Measurements from ENCODE around the gene HHIPL1. TPM values are rescaled to one million over a fixed set of nuclear protein-coding genes. Genes with fewer than 3 reads are reported as not detected.

The HHIPL1 gene
- total and polyA plus RNA-seq, 9 donors, result 1.4 to 2.8 (median 2.2) TPM

DNA sequence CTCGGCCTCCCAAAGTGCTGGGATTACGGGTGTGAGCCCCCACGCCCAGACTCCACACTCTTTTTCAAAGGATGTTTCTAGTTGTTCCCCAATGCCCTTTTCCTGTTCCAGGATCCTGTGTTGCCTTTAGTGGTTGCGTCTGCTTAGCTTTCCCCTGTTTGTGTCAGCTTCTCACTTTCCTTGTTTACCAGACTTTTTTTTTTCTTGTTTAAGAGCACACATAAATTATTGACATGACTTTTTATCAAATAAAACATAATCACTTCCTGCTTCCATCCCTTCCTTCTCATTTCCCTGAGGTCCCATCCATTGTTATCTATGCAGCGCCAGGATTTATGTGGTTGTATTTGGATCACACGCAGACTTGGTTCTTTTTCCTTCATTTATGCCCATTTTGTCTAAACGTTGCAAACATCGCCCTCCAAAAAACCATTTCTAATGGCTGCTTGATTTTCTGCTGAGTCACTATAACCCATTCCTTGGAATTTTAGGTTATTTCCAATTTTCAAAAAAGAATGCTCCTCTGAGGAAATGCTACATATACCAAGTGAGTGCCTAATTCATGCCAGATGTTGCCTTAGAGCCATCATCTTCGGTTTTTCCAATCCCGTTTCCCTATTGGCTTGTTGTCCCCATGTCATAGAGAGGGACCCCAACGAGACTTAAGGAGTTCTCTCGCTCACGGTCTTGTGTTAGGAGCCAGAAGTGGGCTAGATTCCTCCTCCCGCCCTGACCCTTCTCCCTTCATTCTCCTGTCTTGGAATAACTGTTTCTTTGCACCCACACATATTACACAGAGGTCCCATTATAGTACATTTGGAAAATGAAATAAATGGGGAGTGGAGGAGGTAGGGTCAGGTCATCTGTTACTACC is 25.7 kb downstream of the HHIPL1 start:
- Histone ChIP-seq H3K27ac (ENCODE audit: low read length) (no peak overlapping the region), H3K4me1 (ENCODE audit: control insufficient read depth, insufficient read depth, low read length) (peaks cover 2% of the 10 kb centered on the region), H3K9me3 (replicated peaks; ENCODE audit: control insufficient read depth, low read depth, low read length) (no peaks in the 10 kb centered on the region), H3K27me3 (ENCODE audit: control insufficient read depth, insufficient read depth, low read length) (peaks cover 14% of the 10 kb centered on the region), H3K4me3 (ENCODE audit: low read length) (no peak overlapping the region), H3K36me3 (ENCODE audit: control insufficient read depth, insufficient read depth, low read length) (peaks cover 4% of the 10 kb centered on the region)
- 46% methylated on average over 9 of the region's 14 CpGs for WGBS (ENCODE audit: insufficient coverage)
- DNase-seq, result no peak

- WGBS (ENCODE audit: insufficient coverage), result 53% methylated on average over 16 of the region's 20 CpGs
- no peak overlapping the region for H3K4me3 ChIP-seq (ENCODE audit: low read length)
- H3K36me3 ChIP-seq (ENCODE audit: control insufficient read depth, insufficient read depth, low read length), result peaks cover 4% of the 10 kb centered on the region
These were observed 26.6 kb downstream of the HHIPL1 start for GRCh38 chr14:99671235-99672224.

GRCh38 chr14:99672506-99673304 is 27.8 kb downstream of the HHIPL1 start:
- no peak for DNase-seq

More at GRCh38 chr14:99671235-99672224, 26.6 kb downstream of the HHIPL1 start:
- H3K9me3 ChIP-seq (replicated peaks; ENCODE audit: control insufficient read depth, low read depth, low read length), result no peaks in the 10 kb centered on the region
- peaks cover 2% of the 10 kb centered on the region for H3K4me1 ChIP-seq (ENCODE audit: control insufficient read depth, insufficient read depth, low read length)
- no peak for DNase-seq
- no peak overlapping the region for H3K27ac ChIP-seq (ENCODE audit: low read length)
- peaks cover 23% of the 10 kb centered on the region for H3K27me3 ChIP-seq (ENCODE audit: control insufficient read depth, insufficient read depth, low read length)

GRCh38 chr14:99673305-99674063 is 28.6 kb downstream of the HHIPL1 start:
- Histone ChIP-seq H3K36me3 (ENCODE audit: control insufficient read depth, insufficient read depth, low read length) (no peaks in the 10 kb centered on the region), H3K27me3 (ENCODE audit: control insufficient read depth, insufficient read depth, low read length) (peaks cover 24% of the 10 kb centered on the region), H3K9me3 (replicated peaks; ENCODE audit: control insufficient read depth, low read depth, low read length) (peaks cover 9% of the 10 kb centered on the region), H3K4me1 (ENCODE audit: control insufficient read depth, insufficient read depth, low read length) (peaks cover 2% of the 10 kb centered on the region), H3K4me3 (ENCODE audit: low read length) (no peak overlapping the region), H3K27ac (ENCODE audit: low read length) (no peak overlapping the region)
- no peak for DNase-seq
- 69% methylated on average over 6 of the region's 8 CpGs for WGBS (ENCODE audit: insufficient coverage)

More at GRCh38 chr14:99672506-99673304, 27.8 kb downstream of the HHIPL1 start:
- WGBS (ENCODE audit: insufficient coverage), result 64% methylated on average over 8 of the region's 11 CpGs
- Histone ChIP-seq H3K27me3 (ENCODE audit: control insufficient read depth, insufficient read depth, low read length) (peaks cover 24% of the 10 kb centered on the region), H3K27ac (ENCODE audit: low read length) (no peak overlapping the region), H3K36me3 (ENCODE audit: control insufficient read depth, insufficient read depth, low read length) (peaks cover 4% of the 10 kb centered on the region), H3K9me3 (replicated peaks; ENCODE audit: control insufficient read depth, low read depth, low read length) (peaks cover 3% of the 10 kb centered on the region), H3K4me1 (ENCODE audit: control insufficient read depth, insufficient read depth, low read length) (peaks cover 2% of the 10 kb centered on the region), H3K4me3 (ENCODE audit: low read length) (no peak overlapping the region)

DNA sequence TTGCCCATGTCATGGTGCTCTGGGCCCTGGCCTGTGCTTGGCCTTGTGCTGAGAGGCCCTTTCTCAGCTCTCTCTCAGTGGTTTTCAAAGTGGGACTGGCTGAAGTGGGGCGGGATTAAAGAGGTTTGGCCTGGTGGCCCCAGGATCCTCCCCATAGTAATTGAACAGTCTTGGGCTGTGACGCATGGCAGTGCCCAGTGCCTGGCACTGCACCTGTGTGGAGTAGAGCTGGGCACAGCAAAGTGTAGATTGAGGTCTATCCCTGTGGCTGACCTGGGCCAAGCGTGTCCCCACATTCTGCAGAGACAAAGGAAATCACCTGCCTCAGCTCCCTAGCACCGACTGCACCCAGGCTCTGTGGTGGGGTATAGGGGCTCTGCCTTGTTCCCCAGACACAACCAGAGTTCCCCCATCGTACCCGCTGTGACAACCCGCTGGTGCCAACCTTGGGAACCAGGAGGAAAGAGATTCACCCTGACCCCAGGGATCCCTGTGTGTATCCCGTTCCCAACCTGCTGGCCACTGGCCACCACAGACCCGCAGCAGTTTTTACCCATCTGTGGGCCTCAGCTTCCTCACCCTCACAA is 29.2 kb downstream of the HHIPL1 start:
- 76% methylated on average over 5 of the region's 9 CpGs for WGBS (ENCODE audit: insufficient coverage)
- Histone ChIP-seq H3K9me3 (replicated peaks; ENCODE audit: control insufficient read depth, low read depth, low read length) (peaks cover 9% of the 10 kb centered on the region), H3K27ac (ENCODE audit: low read length) (no peak overlapping the region), H3K4me3 (ENCODE audit: low read length) (no peak overlapping the region), H3K36me3 (ENCODE audit: control insufficient read depth, insufficient read depth, low read length) (no peaks in the 10 kb centered on the region), H3K4me1 (ENCODE audit: control insufficient read depth, insufficient read depth, low read length) (peaks cover 2% of the 10 kb centered on the region), H3K27me3 (ENCODE audit: control insufficient read depth, insufficient read depth, low read length) (peaks cover 24% of the 10 kb centered on the region)
- DNase-seq, result no peak

GRCh38 chr14:99674776-99675381 is 29.9 kb downstream of the HHIPL1 start:
- Histone ChIP-seq H3K4me1 (ENCODE audit: control insufficient read depth, insufficient read depth, low read length) (peaks cover 2% of the 10 kb centered on the region), H3K27ac (ENCODE audit: low read length) (no peak overlapping the region), H3K36me3 (ENCODE audit: control insufficient read depth, insufficient read depth, low read length) (no peaks in the 10 kb centered on the region), H3K4me3 (ENCODE audit: low read length) (no peak overlapping the region), H3K27me3 (ENCODE audit: control insufficient read depth, insufficient read depth, low read length) (peaks cover 24% of the 10 kb centered on the region), H3K9me3 (replicated peaks; ENCODE audit: control insufficient read depth, low read depth, low read length) (peaks cover 9% of the 10 kb centered on the region)
- no peak for DNase-seq
- 40% methylated on average over 60 of the region's 60 CpGs for whole genome bisulfite sequencing (ENCODE audit: insufficient coverage)

DNA sequence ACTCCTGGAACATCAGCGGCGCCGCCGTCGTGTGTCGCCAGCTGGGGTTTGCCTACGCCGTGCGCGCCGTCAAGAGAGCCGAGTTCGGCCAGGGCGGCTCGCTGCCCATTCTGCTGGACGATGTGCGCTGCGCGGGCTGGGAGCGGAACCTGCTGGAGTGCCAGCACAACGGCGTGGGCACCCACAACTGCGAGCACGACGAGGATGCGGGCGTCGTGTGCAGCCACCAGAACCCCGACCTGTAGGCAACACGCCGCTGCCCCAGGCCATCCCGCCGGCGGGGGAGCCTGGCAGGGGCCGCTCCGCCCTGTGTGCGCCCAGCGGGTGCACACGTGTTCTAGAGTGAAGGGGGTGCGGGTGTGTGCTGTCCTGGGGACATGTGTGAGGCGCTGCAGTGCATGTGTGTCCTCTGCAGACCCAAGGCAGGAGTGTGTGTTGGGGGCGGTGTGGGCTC is 30.5 kb downstream of the HHIPL1 start:
- no peak overlapping the region for H3K27ac ChIP-seq (ENCODE audit: low read length)
- H3K27me3 ChIP-seq (ENCODE audit: control insufficient read depth, insufficient read depth, low read length), result peaks cover 24% of the 10 kb centered on the region
- peaks cover 2% of the 10 kb centered on the region for H3K4me1 ChIP-seq (ENCODE audit: control insufficient read depth, insufficient read depth, low read length)
- no peak overlapping the region for H3K4me3 ChIP-seq (ENCODE audit: low read length)
- peaks cover 9% of the 10 kb centered on the region for H3K9me3 ChIP-seq (replicated peaks; ENCODE audit: control insufficient read depth, low read depth, low read length)
- no peaks in the 10 kb centered on the region for H3K36me3 ChIP-seq (ENCODE audit: control insufficient read depth, insufficient read depth, low read length)
- no peak for DNase-seq
- WGBS (ENCODE audit: insufficient coverage), result 37% methylated on average over 40 of the region's 42 CpGs

DNA sequence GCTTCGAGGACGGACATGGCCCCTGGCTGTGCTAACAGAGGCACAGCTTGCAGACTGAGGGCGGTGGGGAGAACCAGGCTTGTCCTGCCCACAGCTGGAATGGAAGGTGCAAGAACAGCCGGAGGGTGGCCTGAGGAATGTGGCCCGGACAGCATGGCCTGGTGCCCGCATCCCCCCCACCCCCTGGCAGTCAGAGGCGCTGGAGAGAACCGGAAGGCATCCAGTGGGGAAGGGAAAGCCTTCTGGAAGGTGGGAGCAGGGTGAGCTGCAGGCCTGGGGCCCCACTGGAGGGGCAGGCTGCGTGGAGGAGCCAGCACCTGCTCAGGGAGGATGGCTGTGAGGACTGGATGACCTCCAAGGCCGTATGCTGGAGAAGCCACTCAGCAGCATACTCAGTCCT is 31.0 kb downstream of the HHIPL1 start:
- WGBS (ENCODE audit: insufficient coverage), result 13% methylated on average over 5 of the region's 10 CpGs
- H3K27ac ChIP-seq (ENCODE audit: low read length), result no peak overlapping the region
- peaks cover 9% of the 10 kb centered on the region for H3K9me3 ChIP-seq (replicated peaks; ENCODE audit: control insufficient read depth, low read depth, low read length)
- H3K27me3 ChIP-seq (ENCODE audit: control insufficient read depth, insufficient read depth, low read length), result peaks cover 24% of the 10 kb centered on the region
- DNase-seq, result no peak
- peaks cover 2% of the 10 kb centered on the region for H3K4me1 ChIP-seq (ENCODE audit: control insufficient read depth, insufficient read depth, low read length)
- H3K4me3 ChIP-seq (ENCODE audit: low read length), result no peak overlapping the region
- H3K36me3 ChIP-seq (ENCODE audit: control insufficient read depth, insufficient read depth, low read length), result no peaks in the 10 kb centered on the region
